Inflammatory macrophage treated with lipopolysaccharide for 1 hour (primary cell): ENCODE measurements around the gene NCOA6.
"Not testable (repeated sequence)": the region's sequence is repeated elsewhere in the genome, so short reads cannot be mapped to it uniquely, and the experiment has no call there.

Experiments used
- DNase-seq, 2 donors: peaks; one replicate each; pipeline ENCODE4 v3.0.0-alpha.2; 2020 to 2022

Gene NCOA6

GRCh38 chr20:34773726-34774125 is 51.7 kb downstream of the NCOA6 start:
- no peak for DNase-seq

- no peak for DNase-seq
Observed at GRCh38 chr20:34772437-34772836, 53.0 kb downstream of the NCOA6 start.

GRCh38 chr20:34771680-34772081 is 53.8 kb downstream of the NCOA6 start:
- peak in 1 of 2 donors; percentile 1 for DNase-seq

GRCh38 chr20:34768096-34768495 is 57.4 kb downstream of the NCOA6 start:
- DNase-seq, result no peak

GRCh38 chr20:34762031-34762555 is 63.4 kb downstream of the NCOA6 start:
- DNase-seq, result no peak

GRCh38 chr20:34755367-34755766 is 70.1 kb downstream of the NCOA6 start:
- no peak for DNase-seq

- DNase-seq, result no peak
Observed at GRCh38 chr20:34754611-34755010, 70.8 kb downstream of the NCOA6 start.

GRCh38 chr20:34753706-34754461 is 71.6 kb downstream of the NCOA6 start:
- no peak for DNase-seq

GRCh38 chr20:34751453-34751852 is 74.0 kb downstream of the NCOA6 start:
- no peak for DNase-seq

- DNase-seq, result no peak
Observed at GRCh38 chr20:34750484-34750883, 75.0 kb downstream of the NCOA6 start.

- no peak for DNase-seq
Observed at GRCh38 chr20:34748709-34749108, 76.7 kb downstream of the NCOA6 start.

- DNase-seq, result no peak
Observed at GRCh38 chr20:34747479-34747878, 78.0 kb downstream of the NCOA6 start.

GRCh38 chr20:34746674-34747073 is 78.8 kb downstream of the NCOA6 start:
- DNase-seq, result no peak

GRCh38 chr20:34744847-34745246 is 80.6 kb downstream of the NCOA6 start:
- DNase-seq, result no peak

- no peak for DNase-seq
Observed at GRCh38 chr20:34744340-34744739, 81.1 kb downstream of the NCOA6 start.

- no peak for DNase-seq
Observed at GRCh38 chr20:34743039-34743438, 82.4 kb downstream of the NCOA6 start.

- DNase-seq, result no peak
Observed at GRCh38 chr20:34736106-34736735, 89.2 kb downstream of the NCOA6 start.

GRCh38 chr20:34732523-34732922 is 92.9 kb downstream of the NCOA6 start:
- no peak for DNase-seq

GRCh38 chr20:34729416-34729815 is 96.0 kb downstream of the NCOA6 start:
- DNase-seq, result no peak

- no peak for DNase-seq
Observed at GRCh38 chr20:34724172-34724571, 101.3 kb downstream of the NCOA6 start.

- DNase-seq, result not testable (repeated sequence)
Observed at GRCh38 chr20:34722560-34722959, 102.9 kb downstream of the NCOA6 start.

- DNase-seq, result no peak
Observed at GRCh38 chr20:34720266-34720665, 105.2 kb downstream of the NCOA6 start.

GRCh38 chr20:34719242-34720017 is 106.0 kb downstream of the NCOA6 start:
- DNase-seq, result not testable (repeated sequence)
